ENCODE measurements around the gene PJA2.
"Not testable (repeated sequence)": the region's sequence is repeated elsewhere in the genome, so short reads cannot be mapped to it uniquely, and the experiment has no call there.

Gene PJA2

GRCh38 chr5:109310315-109310714 lies 99.5 kb downstream of the PJA2 start:
- no peak for DNase-seq (ENCODE audit: low read depth in 2 of 2, low spot score in 1 of 2)

DNA sequence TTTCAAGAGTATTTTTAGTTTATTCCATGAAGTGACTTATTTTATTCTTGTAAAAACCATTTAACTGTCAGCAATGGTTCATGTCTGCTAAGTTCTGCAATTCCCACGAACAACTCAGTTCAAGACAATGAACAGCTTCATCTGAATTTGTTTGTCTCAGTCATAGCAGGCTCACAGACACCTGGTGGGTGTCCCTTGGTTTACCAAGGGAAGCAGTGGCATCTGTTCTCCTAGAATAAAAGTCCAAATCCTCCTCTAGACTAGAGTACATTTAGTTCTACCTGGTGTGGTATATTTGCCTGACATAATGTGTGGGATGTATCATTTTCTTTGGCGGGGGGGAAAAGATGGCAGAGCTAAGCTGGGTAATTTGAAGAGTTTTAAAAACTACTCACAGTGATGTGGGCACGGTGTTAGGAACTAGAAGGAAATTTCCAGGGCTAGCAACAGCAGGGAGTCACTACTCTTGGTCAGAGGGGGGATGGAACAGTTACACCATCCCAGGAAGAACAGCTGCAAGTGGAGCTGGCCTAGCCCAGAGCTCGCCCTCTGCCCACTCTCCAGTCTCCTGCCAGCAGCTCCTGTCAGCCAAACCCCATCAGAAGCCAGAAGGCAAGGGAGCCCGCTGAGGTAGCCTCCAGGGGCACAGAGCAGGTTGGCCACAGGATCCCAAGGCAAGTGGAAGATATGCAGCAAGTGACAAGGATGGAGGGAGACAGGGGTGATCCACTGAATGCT lies 100.3 kb downstream of the PJA2 start:
- DNase-seq (ENCODE audit: low read depth in 2 of 2, low spot score in 1 of 2) = no peak

DNA sequence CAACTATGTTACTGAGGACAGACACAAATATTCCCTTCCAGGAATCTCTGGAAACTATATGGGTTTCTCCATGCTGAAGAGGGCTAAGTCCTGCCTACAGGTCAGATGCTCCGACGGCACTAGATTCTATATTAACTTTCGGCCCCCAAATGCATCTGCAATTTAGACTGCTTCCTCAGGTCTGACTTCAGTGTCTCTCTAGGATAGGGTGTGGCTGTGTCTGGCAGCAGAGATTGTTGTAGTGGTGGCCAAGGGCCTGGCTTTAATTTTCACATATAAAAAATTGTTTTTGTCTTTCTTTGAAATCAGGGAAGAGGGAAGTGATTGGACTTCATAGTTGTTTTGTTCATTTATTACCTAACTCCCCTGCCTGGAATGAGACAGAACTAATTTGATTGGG lies 101.8 kb downstream of the PJA2 start:
- no peak for DNase-seq (ENCODE audit: low read depth in 2 of 2, low spot score in 1 of 2)

DNA sequence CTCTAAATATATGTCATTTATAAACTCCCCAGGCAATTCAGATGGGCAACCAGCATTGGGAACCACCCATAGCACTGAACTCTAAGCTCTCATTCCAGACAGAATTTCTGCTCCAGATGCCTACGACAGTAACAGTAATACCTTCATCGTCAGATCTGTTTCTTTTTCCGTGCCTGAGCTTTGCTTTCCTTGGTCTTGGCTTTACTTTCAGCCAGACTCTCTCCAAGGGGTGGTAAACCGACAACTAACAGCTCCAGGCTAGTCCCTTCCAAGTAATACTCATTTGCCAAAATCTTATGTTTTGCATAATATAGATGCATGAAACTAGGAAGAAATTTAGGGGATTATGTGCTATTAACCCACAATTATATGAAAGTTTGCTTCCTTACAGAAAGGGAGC lies 102.3 kb downstream of the PJA2 start:
- DNase-seq (ENCODE audit: low read depth in 2 of 2, low spot score in 1 of 2) = no peak

- no peak for DNase-seq (ENCODE audit: low read depth in 2 of 2, low spot score in 1 of 2)
Observed at GRCh38 chr5:109305352-109305751, 104.4 kb downstream of the PJA2 start.

GRCh38 chr5:109304309-109304708 lies 105.5 kb downstream of the PJA2 start:
- no peak for DNase-seq (ENCODE audit: low read depth in 2 of 2, low spot score in 1 of 2)

GRCh38 chr5:109300367-109300766 lies 109.4 kb downstream of the PJA2 start:
- DNase-seq (ENCODE audit: low read depth in 2 of 2, low spot score in 1 of 2) = no peak

GRCh38 chr5:109299557-109299956 lies 110.2 kb downstream of the PJA2 start:
- DNase-seq (ENCODE audit: low read depth in 2 of 2, low spot score in 1 of 2) = no peak

GRCh38 chr5:109298794-109299193 lies 111.0 kb downstream of the PJA2 start:
- DNase-seq (ENCODE audit: low read depth in 2 of 2, low spot score in 1 of 2) = no peak

DNA sequence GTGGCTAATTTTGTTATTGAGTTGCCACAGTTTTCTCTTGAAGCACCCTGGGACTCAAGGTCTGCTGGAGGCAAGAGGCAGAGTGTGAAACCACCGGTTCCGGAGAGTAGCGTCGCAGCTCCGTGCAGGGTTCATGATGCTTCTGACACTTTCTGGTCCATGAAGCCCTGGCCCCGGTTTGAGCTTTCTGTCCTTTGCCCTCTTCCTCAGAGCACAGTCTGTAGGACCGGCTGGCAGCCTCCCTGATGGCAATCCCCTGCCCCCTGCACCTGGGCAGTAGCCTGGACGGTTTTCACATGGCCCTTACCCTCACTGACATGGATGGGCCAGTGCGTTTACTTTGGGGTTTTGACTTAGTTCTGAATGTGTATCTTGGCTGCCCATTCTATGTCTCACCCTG lies 111.9 kb downstream of the PJA2 start:
- DNase-seq (ENCODE audit: low read depth in 2 of 2, low spot score in 1 of 2) = no peak

GRCh38 chr5:109291090-109291489 lies 118.7 kb downstream of the PJA2 start:
- DNase-seq (ENCODE audit: low read depth in 2 of 2, low spot score in 1 of 2) = no peak

- DNase-seq (ENCODE audit: low read depth in 2 of 2, low spot score in 1 of 2) = no peak
Observed at GRCh38 chr5:109290231-109290630, 119.5 kb downstream of the PJA2 start.

GRCh38 chr5:109286628-109287027 lies 123.1 kb downstream of the PJA2 start:
- DNase-seq (ENCODE audit: low read depth in 2 of 2, low spot score in 1 of 2) = not testable (repeated sequence)

All from stimulated activated CD8-positive, alpha-beta memory T cell treated with anti-CD3 and anti-CD28 coated beads, Interleukin-4, amount 100 ng/mL, for 1 hour (primary cell).